GM19463 (cell line): ENCODE results near the gene SNX19.

Source experiments
- ATAC-seq: cut with Tn5 transposase; IDR thresholded peaks from one replicate; pipeline ENCODE4 v1.9.1; 2021; ENCODE audit warnings: mild to moderate bottlenecking, moderate library complexity; ENCODE audit not compliant: unreplicated experiment

The SNX19 gene

DNA sequence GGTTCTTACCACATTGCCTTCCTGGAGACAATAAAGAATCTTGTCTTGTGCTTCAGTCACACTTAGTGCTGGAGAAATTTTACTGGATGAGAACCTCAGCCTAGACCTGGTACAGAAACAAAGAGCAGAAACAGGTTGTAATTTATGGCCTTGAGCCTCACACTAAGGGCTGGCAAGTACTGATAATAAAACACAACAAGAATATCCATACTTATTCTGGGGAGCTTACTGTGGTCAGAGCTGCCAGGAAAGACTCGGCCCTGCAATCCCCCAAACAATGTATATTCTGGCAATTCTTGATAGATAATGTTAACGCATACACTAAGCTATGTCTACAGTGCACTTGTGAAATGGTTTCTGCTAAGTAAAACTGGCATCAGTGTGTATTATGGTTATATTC, 9.7 kb downstream of the SNX19 start:
- no peak for ATAC-seq

DNA sequence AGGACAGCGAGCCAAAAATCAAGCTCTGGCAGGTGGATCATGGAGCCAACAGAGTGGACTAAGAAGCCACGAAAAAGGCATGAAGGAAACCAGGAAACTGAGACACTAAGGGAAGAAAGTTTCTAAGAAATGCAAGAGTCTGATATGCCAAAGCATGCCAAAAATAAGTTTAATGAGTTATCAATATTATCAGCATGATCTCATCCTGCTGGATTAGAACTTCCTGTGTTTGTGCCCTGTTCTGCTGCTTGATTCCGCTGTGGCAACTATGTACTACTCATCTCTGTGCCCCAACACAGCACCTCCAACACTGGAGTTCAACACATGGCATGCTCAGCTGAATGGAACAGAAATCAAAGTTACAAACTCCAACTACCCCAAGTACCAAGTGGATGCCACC, 10.8 kb downstream of the SNX19 start:
- no peak for ATAC-seq

DNA sequence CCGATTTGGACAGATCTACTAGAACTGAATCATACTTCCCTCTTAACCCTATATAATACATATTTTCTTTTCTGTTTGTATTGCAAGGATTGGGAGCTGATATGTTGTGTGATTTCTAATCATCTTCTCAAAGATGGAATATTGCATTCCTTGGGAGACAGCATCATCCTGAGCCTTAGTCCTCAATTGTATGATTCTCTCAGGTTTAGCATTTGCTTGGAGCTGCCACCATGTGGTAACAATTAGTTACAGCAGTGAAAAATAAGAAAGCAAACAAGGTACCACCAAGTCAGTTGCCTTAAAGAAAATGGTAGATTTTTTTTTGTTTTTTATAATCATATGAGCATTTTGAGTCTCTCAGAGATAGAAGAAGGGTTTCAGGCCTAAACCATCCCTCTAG, 11.9 kb downstream of the SNX19 start:
- ATAC-seq = no peak

DNA sequence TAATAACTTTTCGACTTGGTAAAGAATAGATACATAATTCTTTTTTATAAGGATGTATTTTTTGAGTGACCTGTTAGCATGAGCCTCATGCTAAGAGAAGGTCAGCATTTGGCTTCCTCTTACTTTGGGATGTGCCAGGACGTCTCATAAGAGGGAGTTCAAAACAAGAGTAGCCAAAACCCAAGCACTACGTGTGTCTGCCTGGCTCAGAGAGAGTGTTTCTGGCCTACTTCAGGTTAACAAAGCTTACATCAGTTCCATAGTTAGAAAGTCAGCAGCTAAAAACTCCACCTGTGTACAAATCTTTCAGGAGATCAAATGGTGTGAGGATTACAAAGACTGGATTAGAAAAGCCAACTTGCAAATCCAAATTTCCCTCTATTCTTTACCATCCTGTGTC, 13.9 kb downstream of the SNX19 start:
- no peak for ATAC-seq

DNA sequence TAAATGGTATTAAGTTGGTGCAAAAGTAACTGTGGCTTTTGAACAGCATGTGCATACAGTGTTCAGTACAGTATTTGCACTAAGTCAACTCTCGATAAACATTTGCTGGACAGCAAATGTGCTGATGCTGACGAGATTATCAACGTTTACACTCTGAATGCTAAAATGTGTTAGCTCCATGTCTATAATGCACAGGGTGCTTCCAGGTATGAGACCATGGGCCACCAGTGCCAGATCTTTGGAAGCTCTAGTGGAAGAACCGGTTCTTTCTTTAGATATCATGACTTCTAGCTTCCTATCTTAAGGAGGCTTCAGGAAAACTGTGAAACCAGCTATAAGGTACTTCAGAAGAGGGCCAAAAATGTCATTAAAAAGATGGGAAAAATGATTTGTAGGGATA, 17.2 kb downstream of the SNX19 start:
- ATAC-seq = no peak

DNA sequence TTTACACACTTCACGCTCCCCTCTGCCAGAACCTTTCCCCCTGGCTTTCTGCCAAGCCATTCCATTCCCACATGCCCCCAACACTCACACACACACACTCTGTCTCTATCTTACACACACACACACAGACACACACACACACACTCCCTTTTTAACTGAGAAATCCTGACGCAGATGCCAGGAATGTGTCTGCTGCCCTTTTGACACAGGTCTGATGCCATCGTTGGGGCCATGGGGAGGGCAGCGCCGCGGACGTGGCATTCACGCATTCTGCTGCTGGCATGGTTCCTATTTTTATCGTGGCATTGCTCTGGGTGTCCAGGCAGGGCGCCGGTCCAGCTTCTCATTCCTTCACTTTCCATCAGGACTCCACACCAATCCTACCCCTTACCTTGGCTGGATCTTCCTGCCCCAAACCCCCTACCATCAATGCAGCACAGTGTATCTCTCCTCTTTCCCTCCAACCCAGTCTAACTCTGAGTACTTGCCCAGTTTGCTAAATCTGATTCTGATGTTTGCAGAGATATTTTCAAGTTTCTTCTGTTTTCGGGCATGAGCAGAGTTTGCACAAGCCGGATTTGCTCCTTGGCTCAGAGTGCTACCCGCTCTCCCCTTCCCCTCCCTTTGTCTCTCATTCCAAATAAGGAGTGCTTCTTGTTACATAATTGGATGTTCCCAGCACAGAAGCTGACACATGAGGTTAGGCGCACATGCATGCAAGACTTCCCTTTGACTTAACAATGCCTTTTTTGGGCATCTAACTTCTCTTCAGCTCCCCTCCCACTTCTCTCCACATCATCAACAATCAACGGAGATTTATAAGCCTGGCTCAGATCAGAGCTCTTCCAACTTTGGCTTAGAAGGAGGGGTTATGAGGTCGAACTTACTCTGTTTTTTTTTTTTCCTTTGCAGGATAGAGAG, 18.8 kb downstream of the SNX19 start:
- ATAC-seq = no peak

DNA sequence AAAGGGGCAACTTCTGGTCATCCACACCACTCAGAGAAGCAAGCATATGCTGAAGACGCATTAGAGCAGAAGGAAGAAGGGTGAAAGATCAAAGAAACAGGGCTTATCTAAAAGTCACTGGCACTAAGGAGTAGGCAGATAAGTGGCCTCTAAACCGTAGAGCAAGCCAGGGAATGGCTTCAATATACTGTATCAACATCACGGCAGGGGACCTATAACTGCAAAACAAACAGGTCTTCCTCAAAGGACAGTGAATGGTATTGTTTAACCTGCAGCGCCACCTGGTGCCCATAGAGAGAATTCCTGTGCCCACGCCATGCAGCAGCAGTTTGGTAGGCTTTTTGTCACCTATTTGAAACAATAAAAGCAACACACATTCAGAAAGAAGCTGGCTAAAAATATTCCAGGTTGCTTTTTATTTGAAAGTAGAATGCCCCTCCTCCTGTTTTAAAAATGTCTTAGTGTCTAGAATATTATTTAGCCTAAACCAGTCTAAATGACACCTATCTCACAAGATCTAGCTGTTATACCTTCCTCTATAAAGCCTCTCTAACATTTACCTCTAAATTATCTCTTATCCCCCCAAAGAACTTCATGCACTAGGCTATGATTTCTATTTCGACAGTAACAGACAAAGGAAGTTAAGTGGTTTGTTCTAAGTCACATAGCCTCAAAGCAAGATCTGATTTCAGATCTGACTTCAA, 21.8 kb downstream of the SNX19 start:
- peak; percentile 97 for ATAC-seq

DNA sequence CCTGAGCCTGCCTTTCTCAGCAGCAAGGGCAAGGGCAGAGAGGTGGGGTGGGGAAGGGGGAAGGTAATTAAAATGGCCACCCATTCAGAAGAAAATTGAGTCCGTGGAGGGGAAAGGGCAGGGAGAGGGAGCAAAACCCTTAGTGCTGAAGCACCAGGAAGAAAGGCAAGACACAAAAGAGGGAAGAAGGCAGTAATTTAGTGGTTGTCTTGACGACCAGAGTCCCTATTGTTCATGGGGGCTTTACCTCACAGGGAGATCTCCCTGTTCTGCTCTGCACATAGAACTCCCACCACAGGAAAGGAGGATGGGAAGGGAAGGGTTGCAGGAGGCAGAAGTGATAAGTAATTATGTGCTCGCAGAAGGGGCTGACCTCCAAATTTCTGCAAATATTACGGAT, 23.4 kb downstream of the SNX19 start:
- ATAC-seq = no peak

DNA sequence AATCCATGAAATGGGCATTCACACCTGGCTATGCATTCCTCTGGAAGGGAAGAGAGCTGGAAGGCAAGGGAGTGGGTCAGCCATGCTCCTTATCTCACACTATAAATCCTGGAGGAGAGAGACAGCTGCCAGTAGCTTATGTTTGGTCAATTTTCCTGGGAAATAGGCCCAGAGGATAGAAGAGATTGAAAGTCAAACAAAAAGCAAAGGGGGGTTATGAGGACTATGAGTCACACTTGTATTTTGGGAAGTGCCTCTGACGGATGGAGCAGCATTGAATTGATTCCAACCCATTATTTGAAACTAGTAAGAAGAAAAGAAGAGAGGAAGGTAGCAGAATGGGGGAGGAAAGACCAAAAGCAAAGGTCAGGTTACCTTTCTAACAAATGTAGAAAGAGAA, 25.0 kb downstream of the SNX19 start:
- ATAC-seq = no peak

DNA sequence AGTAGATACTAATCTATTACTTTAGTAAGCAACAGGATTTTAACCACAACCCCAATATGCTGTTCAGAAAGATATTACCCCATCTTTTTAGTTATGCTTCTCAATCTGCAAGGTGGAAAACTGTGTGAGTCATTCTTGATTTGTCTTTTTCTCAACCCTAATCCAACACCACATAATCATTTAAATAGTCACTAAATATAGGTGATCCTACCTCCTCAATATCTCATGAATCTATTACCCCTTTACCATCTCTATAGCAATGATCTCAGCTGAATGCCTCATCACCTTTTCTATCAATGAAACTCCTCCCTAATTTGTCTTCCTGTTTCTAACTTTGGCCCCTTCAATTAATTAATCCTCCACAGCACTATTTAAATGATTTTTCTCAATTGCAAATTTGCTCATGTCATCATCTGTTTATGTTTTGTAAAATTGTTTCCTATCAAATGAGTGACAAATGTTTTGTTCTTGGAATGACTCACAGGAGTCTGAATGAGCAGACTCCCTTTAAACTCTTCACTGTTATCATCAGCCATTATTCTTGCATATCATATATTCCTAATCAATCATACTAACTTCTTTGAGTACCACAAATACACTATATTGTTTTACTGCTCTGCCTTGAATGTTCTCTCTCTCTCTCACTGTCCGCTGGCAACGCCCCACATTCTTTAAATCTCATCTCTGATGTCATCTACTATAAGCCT, 26.1 kb downstream of the SNX19 start:
- no peak for ATAC-seq

DNA sequence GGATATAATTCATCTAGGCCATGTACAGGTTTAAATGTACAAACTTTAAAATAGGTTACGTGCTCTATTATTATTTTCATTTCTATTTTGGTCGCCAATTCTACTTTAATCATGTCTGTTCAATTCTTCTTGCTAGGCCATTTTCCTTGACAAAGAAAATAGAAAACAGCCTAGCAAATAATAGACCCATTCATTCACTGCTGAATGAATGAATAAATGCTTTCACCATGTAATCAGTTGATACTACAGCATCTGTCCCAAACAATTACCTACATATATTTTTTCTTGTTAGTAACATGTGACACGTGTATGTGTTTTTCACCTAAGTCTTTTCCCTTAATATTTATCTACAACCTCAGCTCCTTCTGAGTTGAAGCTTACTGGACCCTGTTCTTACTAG, 27.5 kb downstream of the SNX19 start:
- no peak for ATAC-seq

DNA sequence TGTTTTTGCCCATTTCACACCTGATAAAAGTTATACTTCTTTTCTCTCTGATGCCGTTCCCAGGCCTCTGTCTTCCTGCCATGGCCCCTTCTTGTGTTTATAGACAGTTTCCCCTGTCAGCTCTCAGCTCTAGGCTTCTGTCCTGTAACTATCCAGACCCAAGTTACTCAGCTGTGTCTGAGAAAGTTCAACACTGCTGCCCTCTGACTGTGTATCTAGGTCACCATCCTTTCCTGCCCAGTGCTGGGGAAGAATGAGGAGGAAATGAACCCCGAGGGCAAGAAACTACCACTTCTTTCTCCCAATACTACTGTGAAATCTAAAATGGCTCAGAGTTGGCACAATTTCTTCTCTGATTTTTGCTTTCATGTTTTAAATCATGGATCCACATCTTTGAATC, 29.6 kb downstream of the SNX19 start:
- ATAC-seq = no peak

DNA sequence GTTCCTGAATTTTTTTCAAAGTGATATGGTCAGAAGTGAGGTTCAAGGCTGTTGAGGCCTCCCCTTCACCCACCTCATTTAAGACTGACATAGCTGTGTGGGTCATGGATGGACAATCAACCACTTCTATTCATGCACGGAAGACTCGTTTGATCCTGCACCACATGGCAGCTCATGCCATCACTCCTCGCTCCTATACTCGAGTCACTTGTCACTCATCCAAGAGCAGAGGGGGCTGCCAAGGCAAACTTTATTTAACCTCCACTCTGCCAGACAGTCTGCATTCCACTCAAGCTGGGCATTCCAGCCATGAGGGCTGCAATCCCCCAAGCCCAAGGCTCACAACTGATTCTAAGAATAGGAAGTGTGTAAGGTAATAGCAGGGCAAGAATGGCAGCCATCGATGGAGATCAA, 34.1 kb downstream of the SNX19 start:
- no peak for ATAC-seq

DNA sequence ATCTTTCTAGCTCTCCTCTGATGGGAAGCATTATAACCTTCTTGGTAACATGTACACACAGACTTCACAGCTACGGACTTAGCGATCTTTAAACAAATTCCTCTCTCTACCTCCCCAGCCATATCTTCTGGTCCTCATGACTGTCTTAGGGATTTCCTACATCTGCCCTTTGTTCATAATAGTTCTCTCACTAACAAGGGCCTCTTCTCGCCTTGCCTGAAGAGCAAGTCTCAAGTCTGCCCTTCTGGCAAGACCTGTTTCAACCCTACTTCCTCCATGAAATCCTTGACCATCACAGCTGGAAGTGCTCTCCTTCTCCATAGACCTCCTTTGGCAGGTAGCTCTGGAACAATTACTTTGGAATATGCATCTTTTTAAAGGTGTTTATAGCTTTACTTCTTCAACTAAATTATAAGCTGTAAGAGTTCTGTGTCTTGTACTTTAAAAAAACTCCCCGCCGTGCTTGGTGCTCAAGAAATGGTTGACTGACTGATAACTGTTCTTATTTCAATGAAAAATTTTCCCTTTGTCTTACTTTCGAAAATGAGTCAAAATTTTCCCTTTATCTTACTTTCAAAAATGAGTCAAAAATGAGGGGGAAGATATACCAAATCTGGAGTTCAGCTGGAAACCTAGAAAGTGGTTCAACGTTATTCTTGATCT, 34.7 kb downstream of the SNX19 start:
- ATAC-seq = no peak

DNA sequence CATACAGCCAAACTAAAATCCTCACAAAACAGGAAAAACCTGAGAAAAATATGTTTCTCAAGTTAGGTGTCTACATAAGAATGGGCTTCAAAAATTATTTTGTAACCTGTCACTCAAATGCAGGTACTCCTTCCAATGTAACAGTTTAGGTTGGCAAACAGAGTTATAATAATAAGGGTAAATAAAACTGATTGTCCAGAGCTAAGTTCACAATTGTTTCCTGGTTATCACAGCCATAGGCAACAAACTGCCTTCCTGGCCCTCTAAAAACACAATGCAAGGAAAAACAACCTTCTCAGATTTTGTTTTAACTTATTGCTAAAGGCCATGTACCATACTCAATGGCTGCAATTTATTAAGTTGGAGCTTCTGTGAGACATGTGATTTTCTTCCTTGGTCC, 36.4 kb downstream of the SNX19 start:
- ATAC-seq = no peak

DNA sequence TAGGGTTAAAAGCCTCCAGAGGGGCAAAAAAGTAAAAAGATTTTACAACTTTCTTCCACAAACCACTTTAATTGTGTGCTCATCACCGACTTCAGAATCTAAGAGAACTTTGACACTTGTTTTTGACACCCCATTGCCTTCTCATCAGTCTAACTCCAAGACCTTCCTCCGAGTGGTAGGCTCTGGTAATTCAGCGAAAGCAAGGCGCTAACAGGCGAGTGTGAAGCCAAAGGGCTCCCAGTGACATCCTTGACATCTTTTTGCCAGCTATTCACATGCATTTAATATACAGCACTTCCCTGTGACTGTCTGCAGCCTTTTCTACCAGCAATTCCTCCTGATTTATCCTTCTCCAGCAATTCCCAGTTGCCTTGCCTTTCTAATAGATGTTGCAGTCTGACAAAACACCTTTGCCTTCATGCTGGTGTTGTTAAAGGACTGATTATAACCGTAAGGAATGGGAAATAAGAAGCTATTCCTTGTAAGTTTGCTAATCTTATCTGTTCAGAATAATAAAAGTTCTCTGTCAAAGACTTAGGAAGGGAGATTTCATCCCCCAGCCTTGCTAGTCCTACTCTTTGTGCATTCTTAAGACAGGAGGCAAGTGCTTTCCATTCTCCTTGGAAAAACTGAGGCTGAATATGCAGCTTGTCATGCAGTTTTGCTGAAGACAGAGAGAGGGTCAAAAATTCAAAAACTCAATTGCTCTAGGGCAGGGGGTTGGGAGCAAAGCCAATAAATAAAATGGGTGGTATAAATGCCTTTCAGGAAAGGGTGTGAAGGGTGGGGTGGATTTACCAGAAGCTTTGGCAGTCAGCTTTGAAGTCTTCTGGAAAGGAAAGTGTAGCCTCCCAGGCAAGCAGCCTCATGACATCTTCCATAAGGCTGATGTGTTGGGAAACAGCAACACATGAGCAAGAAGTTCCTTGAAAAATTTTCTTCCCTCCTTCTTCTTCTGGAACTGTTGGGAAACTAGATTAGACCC, 39.1 kb downstream of the SNX19 start:
- ATAC-seq = no peak

DNA sequence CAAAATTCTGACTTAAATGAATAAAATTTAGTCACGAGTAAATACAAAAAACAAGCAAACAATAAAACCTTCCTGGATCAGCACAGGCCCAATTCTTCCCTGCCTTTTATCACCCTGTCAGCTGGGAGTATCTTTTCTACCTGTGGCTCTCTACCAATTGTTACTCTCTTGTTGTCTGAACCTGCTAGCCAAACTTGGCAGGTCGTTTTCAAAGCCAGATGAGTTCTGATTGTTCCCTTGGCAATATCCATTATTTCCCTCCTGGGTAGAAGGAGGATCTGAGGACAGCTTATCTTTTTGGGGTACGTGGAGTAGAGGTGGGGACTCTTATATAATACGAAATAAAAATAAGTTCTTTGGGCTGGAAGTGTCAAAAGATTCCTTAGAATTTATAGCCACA, 40.2 kb downstream of the SNX19 start:
- ATAC-seq = no peak

DNA sequence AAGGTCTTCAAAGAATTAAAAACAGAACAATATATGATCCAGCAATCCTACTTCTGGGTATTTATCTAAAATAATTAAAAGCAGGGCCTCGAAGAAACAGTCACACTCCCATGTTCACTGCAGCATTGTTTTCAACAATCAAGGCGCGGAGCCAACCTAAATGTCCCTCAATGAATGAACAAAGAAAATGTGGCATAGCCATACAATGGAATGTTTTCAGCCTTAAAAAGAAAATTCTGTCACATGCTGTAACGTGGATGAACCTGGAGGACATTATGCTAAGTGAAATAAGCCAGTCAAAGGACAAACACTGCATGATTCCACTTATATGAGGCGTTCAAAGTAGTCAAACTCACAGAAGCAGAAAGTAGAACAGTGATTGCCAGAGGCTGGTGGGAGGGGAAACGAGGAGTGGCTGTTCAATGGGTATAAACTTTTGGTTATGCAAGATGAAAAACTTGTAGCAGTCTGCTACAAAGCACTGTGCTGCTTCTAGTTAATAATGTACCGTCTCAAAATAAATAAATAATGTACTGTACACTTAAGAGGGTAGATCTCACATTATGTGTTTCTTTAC, 41.2 kb downstream of the SNX19 start:
- no peak for ATAC-seq

DNA sequence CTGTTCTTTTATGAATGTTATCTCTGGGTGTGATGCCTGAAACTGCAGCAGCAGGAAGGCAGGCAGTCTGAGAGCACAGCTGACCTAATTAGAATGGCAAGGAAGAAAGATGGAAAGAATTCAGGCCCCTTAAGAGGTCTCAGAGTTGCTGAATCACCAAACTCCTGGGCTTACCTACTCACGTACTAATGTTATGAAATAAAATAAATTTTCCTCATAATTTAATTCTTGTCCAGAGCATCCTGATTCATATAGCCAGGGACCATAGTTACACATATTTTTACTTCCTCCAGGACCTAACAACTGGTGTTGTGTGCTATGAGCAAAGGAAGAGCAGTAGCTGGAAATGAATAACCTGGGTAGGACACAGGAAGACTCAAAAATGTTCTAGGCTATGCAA, 41.9 kb downstream of the SNX19 start:
- no peak for ATAC-seq

DNA sequence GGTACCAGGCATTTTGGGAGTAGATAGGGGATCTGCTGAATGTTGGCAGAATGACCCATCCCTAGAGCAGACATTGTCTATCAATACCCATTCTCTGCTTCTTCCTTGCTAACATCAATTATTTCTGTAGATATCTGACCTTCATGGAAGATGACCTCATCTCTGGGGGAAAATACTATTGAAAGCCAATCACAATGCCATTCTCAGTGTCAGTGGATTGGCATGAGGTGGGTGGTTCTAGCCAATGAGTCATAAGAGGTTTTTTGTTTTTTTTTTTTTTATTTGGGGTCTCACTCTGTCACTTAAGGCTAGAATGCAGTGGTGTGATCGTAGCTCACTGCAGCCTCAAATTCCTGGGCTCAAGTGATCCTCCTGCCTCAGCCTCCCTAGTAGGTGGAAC, 42.5 kb downstream of the SNX19 start:
- no peak for ATAC-seq
